Breast epithelium (tissue), 3 donors: ENCODE data around the gene TPSAB1.

Experiments
- CTCF ChIP-seq, 3 donors: fragments of 450-650 bp; IDR thresholded peaks; one replicate each; pipeline ENCODE4 v1.5.1; 2016 to 2017; ENCODE audit warnings: antibody characterized with exemption in 3 of 3, mild to moderate bottlenecking in 3 of 3, moderate library complexity in 3 of 3
- POLR2A ChIP-seq: fragments of 450-650 bp; IDR thresholded peaks from one replicate; pipeline ENCODE4 v1.6.1; 2016; ENCODE audit warnings: antibody characterized with exemption, mild to moderate bottlenecking, moderate library complexity

- TF ChIP-seq CTCF (IDR thresholded peaks at IDR 0.05) = no peak
- TF ChIP-seq POLR2A = no peak
Observed at GRCh38 chr16:1213231-1213630, 27.3 kb upstream of the TPSAB1 start.
